ENCODE measurements around the gene SIT1. TPM values are rescaled to one million over a fixed set of nuclear protein-coding genes. Genes with fewer than 3 reads are reported as not detected.
"Not testable (repeated sequence)": the region's sequence is repeated elsewhere in the genome, so short reads cannot be mapped to it uniquely, and the experiment has no call there.

Gene SIT1
- total RNA-seq, 1 experiment from 2014 or later, result 97.6 TPM

- not testable (repeated sequence) for H3K79me2 ChIP-seq (ENCODE audit: low read length); H3K9me3 ChIP-seq (ENCODE audit: low read length); H3K36me3 ChIP-seq (ENCODE audit: insufficient read depth, low read length); H3K27ac ChIP-seq (ENCODE audit: low read length); H4K20me1 ChIP-seq (ENCODE audit: insufficient read depth, low read depth, low read length); H2AFZ ChIP-seq (ENCODE audit: low read length); H3K4me3 ChIP-seq (ENCODE audit: low read length); DNase-seq; H3K9me2 ChIP-seq (replicated peaks; ENCODE audit: insufficient read depth, low read length); H3K9ac ChIP-seq (ENCODE audit: low read length); H3K4me2 ChIP-seq (ENCODE audit: low read depth, low read length, poor library complexity, severe bottlenecking); H3K27me3 ChIP-seq (ENCODE audit: low read length)
- peaks cover 13% of the 10 kb centered on the region for H3K4me1 ChIP-seq (ENCODE audit: low read length)
Observed at GRCh38 chr9:35640431-35640830, 10.3 kb downstream of the SIT1 start.

GRCh38 chr9:35639631-35640030 lies 11.1 kb downstream of the SIT1 start:
- H3K27ac ChIP-seq (ENCODE audit: low read length), result no peak overlapping the region
- H3K4me3 ChIP-seq (ENCODE audit: low read length), result no peak overlapping the region
- H3K4me1 ChIP-seq (ENCODE audit: low read length), result peaks cover 21% of the 10 kb centered on the region
- no peaks in the 10 kb centered on the region for H3K9me3 ChIP-seq (ENCODE audit: low read length)
- no peaks in the 10 kb centered on the region for H3K79me2 ChIP-seq (ENCODE audit: low read length)
- H3K4me2 ChIP-seq (ENCODE audit: low read depth, low read length, poor library complexity, severe bottlenecking), result no peak overlapping the region
- H3K27me3 ChIP-seq (ENCODE audit: low read length), result no peaks in the 10 kb centered on the region
- H3K36me3 ChIP-seq (ENCODE audit: insufficient read depth, low read length), result no peaks in the 10 kb centered on the region
- no peaks in the 10 kb centered on the region for H3K9me2 ChIP-seq (replicated peaks; ENCODE audit: insufficient read depth, low read length)
- no peak for DNase-seq
- H2AFZ ChIP-seq (ENCODE audit: low read length), result no peak overlapping the region
- no peak overlapping the region for H3K9ac ChIP-seq (ENCODE audit: low read length)
- H4K20me1 ChIP-seq (ENCODE audit: insufficient read depth, low read depth, low read length), result no peaks in the 10 kb centered on the region

- not testable (repeated sequence) for H3K4me2 ChIP-seq (ENCODE audit: low read depth, low read length, poor library complexity, severe bottlenecking); H3K27me3 ChIP-seq (ENCODE audit: low read length); H3K9me2 ChIP-seq (replicated peaks; ENCODE audit: insufficient read depth, low read length); H3K9me3 ChIP-seq (ENCODE audit: low read length); DNase-seq; H2AFZ ChIP-seq (ENCODE audit: low read length); H3K27ac ChIP-seq (ENCODE audit: low read length); H4K20me1 ChIP-seq (ENCODE audit: insufficient read depth, low read depth, low read length); H3K9ac ChIP-seq (ENCODE audit: low read length); H3K79me2 ChIP-seq (ENCODE audit: low read length); H3K4me3 ChIP-seq (ENCODE audit: low read length); H3K36me3 ChIP-seq (ENCODE audit: insufficient read depth, low read length)
- peaks cover 25% of the 10 kb centered on the region for H3K4me1 ChIP-seq (ENCODE audit: low read length)
Observed at GRCh38 chr9:35639225-35639624, 11.5 kb downstream of the SIT1 start.

- H3K4me1 ChIP-seq (ENCODE audit: low read length), result peaks cover 29% of the 10 kb centered on the region
- not testable (repeated sequence) for DNase-seq; H4K20me1 ChIP-seq (ENCODE audit: insufficient read depth, low read depth, low read length); H3K27ac ChIP-seq (ENCODE audit: low read length); H3K4me3 ChIP-seq (ENCODE audit: low read length); H3K27me3 ChIP-seq (ENCODE audit: low read length); H3K36me3 ChIP-seq (ENCODE audit: insufficient read depth, low read length); H3K9me3 ChIP-seq (ENCODE audit: low read length); H3K9me2 ChIP-seq (replicated peaks; ENCODE audit: insufficient read depth, low read length); H3K79me2 ChIP-seq (ENCODE audit: low read length); H3K4me2 ChIP-seq (ENCODE audit: low read depth, low read length, poor library complexity, severe bottlenecking); H2AFZ ChIP-seq (ENCODE audit: low read length); H3K9ac ChIP-seq (ENCODE audit: low read length)
Observed at GRCh38 chr9:35638751-35639150, 12.0 kb downstream of the SIT1 start.

- H3K27me3 ChIP-seq (ENCODE audit: low read length); H3K4me2 ChIP-seq (ENCODE audit: low read depth, low read length, poor library complexity, severe bottlenecking); H3K36me3 ChIP-seq (ENCODE audit: insufficient read depth, low read length); H3K9me3 ChIP-seq (ENCODE audit: low read length); H3K79me2 ChIP-seq (ENCODE audit: low read length); H4K20me1 ChIP-seq (ENCODE audit: insufficient read depth, low read depth, low read length); H3K9ac ChIP-seq (ENCODE audit: low read length); H3K27ac ChIP-seq (ENCODE audit: low read length); DNase-seq; H2AFZ ChIP-seq (ENCODE audit: low read length); H3K4me3 ChIP-seq (ENCODE audit: low read length); H3K9me2 ChIP-seq (replicated peaks; ENCODE audit: insufficient read depth, low read length): not testable (repeated sequence)
- peaks cover 29% of the 10 kb centered on the region for H3K4me1 ChIP-seq (ENCODE audit: low read length)
Observed at GRCh38 chr9:35637427-35637955, 13.2 kb downstream of the SIT1 start.

GRCh38 chr9:35636877-35637246 lies 13.9 kb downstream of the SIT1 start:
- H3K9ac ChIP-seq (ENCODE audit: low read length); H3K27me3 ChIP-seq (ENCODE audit: low read length); H3K4me3 ChIP-seq (ENCODE audit: low read length); H4K20me1 ChIP-seq (ENCODE audit: insufficient read depth, low read depth, low read length); H3K4me2 ChIP-seq (ENCODE audit: low read depth, low read length, poor library complexity, severe bottlenecking); H3K36me3 ChIP-seq (ENCODE audit: insufficient read depth, low read length); DNase-seq; H3K9me3 ChIP-seq (ENCODE audit: low read length); H3K27ac ChIP-seq (ENCODE audit: low read length); H3K9me2 ChIP-seq (replicated peaks; ENCODE audit: insufficient read depth, low read length); H3K79me2 ChIP-seq (ENCODE audit: low read length); H2AFZ ChIP-seq (ENCODE audit: low read length): not testable (repeated sequence)
- peaks cover 29% of the 10 kb centered on the region for H3K4me1 ChIP-seq (ENCODE audit: low read length)

GRCh38 chr9:35636135-35636876 lies 14.4 kb downstream of the SIT1 start:
- Histone ChIP-seq H3K4me3 (ENCODE audit: low read length) (no peak overlapping the region), H3K9ac (ENCODE audit: low read length) (no peak overlapping the region)

GRCh38 chr9:35635730-35636129 lies 15.0 kb downstream of the SIT1 start:
- Histone ChIP-seq H2AFZ (ENCODE audit: low read length) (no peak overlapping the region), H3K9me3 (ENCODE audit: low read length) (no peaks in the 10 kb centered on the region), H3K27ac (ENCODE audit: low read length) (peak overlapping the region; percentile 75), H3K9ac (ENCODE audit: low read length) (peak overlapping the region; percentile 20; the same call in 1 of the 2 replicates), H3K36me3 (ENCODE audit: insufficient read depth, low read length) (no peaks in the 10 kb centered on the region), H3K27me3 (ENCODE audit: low read length) (no peaks in the 10 kb centered on the region), H4K20me1 (ENCODE audit: insufficient read depth, low read depth, low read length) (no peaks in the 10 kb centered on the region), H3K4me3 (ENCODE audit: low read length) (no peak overlapping the region), H3K79me2 (ENCODE audit: low read length) (no peaks in the 10 kb centered on the region), H3K9me2 (replicated peaks; ENCODE audit: insufficient read depth, low read length) (no peaks in the 10 kb centered on the region), H3K4me2 (ENCODE audit: low read depth, low read length, poor library complexity, severe bottlenecking) (peak overlapping the region; percentile 50), H3K4me1 (ENCODE audit: low read length) (peaks cover 29% of the 10 kb centered on the region)
- DNase-seq, result no peak

More at GRCh38 chr9:35636135-35636876, 14.4 kb downstream of the SIT1 start:
- Histone ChIP-seq H3K79me2 (ENCODE audit: low read length) (no peaks in the 10 kb centered on the region), H3K9me2 (replicated peaks; ENCODE audit: insufficient read depth, low read length) (no peaks in the 10 kb centered on the region), H3K4me1 (ENCODE audit: low read length) (peaks cover 29% of the 10 kb centered on the region), H4K20me1 (ENCODE audit: insufficient read depth, low read depth, low read length) (no peaks in the 10 kb centered on the region), H3K36me3 (ENCODE audit: insufficient read depth, low read length) (no peaks in the 10 kb centered on the region), H3K9me3 (ENCODE audit: low read length) (no peaks in the 10 kb centered on the region), H3K4me2 (ENCODE audit: low read depth, low read length, poor library complexity, severe bottlenecking) (peak overlapping the region; percentile 50), H2AFZ (ENCODE audit: low read length) (no peak overlapping the region), H3K27me3 (ENCODE audit: low read length) (no peaks in the 10 kb centered on the region), H3K27ac (ENCODE audit: low read length) (peak overlapping the region; percentile 75; the same call in 1 of the 2 replicates)
- DNase-seq, result peak; percentile 56

Data from Karpas-422 (cell line).